Measurements from ENCODE around the gene SCTR. TPM values are rescaled to one million over a fixed set of nuclear protein-coding genes. Genes with fewer than 3 reads are reported as not detected.

The SCTR gene
- total and polyA plus RNA-seq, 2 of the 13 experiments (the other 11 are each of a cell fraction or from before 2014, with no cell fraction given), result not detected

DNA sequence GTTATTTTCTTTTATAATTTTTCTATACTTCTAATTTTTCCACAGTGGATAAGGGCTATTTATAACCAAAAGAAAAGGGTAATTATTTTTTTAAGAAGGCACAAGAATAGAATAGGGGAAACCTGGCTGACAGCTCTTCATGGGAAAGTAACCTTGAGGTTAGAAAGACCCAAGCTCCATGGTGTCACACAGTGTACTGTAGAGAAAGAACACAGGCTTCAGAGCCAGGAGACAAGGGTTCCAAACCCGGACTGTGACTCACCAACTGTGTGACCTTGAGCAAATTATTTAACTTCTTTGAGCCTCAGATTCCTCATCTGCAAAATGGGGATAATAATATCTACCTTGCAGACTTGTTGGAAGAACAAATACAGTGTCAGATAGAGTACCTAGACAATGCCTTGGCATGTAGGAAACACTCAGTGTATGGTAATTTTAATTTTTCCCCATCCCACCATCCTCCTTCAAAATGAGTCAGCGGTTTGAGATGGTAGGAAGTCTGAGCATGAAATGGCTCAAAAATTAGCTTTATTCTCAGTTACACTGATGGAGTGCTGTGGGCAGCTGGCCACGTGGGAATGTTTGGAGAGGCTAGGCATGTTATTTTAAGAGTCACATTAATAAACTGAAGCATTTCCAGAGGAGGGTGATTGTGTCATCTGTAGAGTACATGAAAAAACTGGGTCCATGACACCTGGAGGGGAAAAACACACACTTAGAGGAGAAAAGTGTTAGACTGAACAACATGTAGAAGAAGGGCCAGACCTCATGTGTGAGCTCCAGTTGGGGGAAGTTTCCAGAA, 55.9 kb downstream of the SCTR start:
- no peaks in the 10 kb centered on the region for H3K79me2 ChIP-seq (ENCODE audit: insufficient read depth, low read length)
- H3K27me3 ChIP-seq (ENCODE audit: control insufficient read depth in 1 of 2, insufficient read depth in 2 of 2, low read length in 2 of 2), result peaks cover 2 to 40% of the 10 kb centered on the region in 2 experiments; a peak in 4 of 5 replicates
- no peak overlapping the region for H3K4me3 ChIP-seq (replicated peaks in 1 of 3; ENCODE audit: insufficient read depth in 1 of 3, low read depth in 2 of 3, low read length in 3 of 3)
- intact Hi-C loops (cut with micrococcal nuclease; ENCODE audit: unreplicated experiment), result no loop called here
- whole genome bisulfite sequencing (ENCODE audit: low lambda C conversion rate), result 36% methylated on average over 3 of the region's 3 CpGs
- H3K36me3 ChIP-seq (replicated peaks in 1 of 2; ENCODE audit: control insufficient read depth in 1 of 2, insufficient read depth in 2 of 2, low read length in 2 of 2), result no peaks in the 10 kb centered on the region
- TF ChIP-seq, protein P1, sequence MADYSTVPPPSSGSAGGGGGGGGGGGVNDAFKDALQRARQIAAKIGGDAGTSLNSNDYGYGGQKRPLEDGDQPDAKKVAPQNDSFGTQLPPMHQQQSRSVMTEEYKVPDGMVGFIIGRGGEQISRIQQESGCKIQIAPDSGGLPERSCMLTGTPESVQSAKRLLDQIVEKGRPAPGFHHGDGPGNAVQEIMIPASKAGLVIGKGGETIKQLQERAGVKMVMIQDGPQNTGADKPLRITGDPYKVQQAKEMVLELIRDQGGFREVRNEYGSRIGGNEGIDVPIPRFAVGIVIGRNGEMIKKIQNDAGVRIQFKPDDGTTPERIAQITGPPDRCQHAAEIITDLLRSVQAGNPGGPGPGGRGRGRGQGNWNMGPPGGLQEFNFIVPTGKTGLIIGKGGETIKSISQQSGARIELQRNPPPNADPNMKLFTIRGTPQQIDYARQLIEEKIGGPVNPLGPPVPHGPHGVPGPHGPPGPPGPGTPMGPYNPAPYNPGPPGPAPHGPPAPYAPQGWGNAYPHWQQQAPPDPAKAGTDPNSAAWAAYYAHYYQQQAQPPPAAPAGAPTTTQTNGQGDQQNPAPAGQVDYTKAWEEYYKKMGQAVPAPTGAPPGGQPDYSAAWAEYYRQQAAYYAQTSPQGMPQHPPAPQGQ (CRISPR knock-in tag; IDR thresholded peaks at IDR 0.05; ENCODE audit: borderline replicate concordance), result no peak
- TF ChIP-seq NCOR1 (IDR thresholded peaks at IDR 0.05; ENCODE audit: borderline replicate concordance, low read length) (no peak), ZNF629 (CRISPR knock-in tag; conservative IDR thresholded peaks at IDR 0.05) (peak; percentile 85), FOSL2 (CRISPR knock-in tag; IDR thresholded peaks at IDR 0.05) (peak; percentile 45), ISL2 (CRISPR knock-in tag; IDR thresholded peaks at IDR 0.05) (no peak), POLR2AphosphoS2 (IDR thresholded peaks at IDR 0.05; ENCODE audit: low read depth, low read length) (no peak), ZMYM3 (CRISPR knock-in tag; IDR thresholded peaks at IDR 0.05) (0 out of 2 replicates have a peak, but pooled peaks have one; percentile 16), KDM1A (CRISPR knock-in tag; IDR thresholded peaks at IDR 0.05) (0 out of 2 replicates have a peak, but pooled peaks have one; percentile 30)
- TF ChIP-seq, protein P2, sequence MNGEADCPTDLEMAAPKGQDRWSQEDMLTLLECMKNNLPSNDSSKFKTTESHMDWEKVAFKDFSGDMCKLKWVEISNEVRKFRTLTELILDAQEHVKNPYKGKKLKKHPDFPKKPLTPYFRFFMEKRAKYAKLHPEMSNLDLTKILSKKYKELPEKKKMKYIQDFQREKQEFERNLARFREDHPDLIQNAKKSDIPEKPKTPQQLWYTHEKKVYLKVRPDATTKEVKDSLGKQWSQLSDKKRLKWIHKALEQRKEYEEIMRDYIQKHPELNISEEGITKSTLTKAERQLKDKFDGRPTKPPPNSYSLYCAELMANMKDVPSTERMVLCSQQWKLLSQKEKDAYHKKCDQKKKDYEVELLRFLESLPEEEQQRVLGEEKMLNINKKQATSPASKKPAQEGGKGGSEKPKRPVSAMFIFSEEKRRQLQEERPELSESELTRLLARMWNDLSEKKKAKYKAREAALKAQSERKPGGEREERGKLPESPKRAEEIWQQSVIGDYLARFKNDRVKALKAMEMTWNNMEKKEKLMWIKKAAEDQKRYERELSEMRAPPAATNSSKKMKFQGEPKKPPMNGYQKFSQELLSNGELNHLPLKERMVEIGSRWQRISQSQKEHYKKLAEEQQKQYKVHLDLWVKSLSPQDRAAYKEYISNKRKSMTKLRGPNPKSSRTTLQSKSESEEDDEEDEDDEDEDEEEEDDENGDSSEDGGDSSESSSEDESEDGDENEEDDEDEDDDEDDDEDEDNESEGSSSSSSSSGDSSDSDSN (CRISPR knock-in tag; IDR thresholded peaks at IDR 0.05), result peak; percentile 7; the same call in 1 of the 2 replicates
- CTCF ChIA-PET (ENCODE audit: low intra/inter-chr PET ratio, low total read pairs), result no interaction called here
- ATAC-seq (no peak), DNase-seq (ENCODE audit: low spot score) (no peak), FAIRE-seq (no peak)
- H3K9me3 ChIP-seq (ENCODE audit: low read length), result no peaks in the 10 kb centered on the region
- BruUV-seq (replicated peaks), result no TSS peak
- no peak overlapping the region for H3K4me2 ChIP-seq (ENCODE audit: low read depth, low read length)
- H3K4me1 ChIP-seq (ENCODE audit: insufficient read depth, low read length), result peaks cover 53% of the 10 kb centered on the region
- no peaks in the 10 kb centered on the region for H4K20me1 ChIP-seq (ENCODE audit: insufficient read depth, low read length)
- no peak overlapping the region for H2AFZ ChIP-seq (ENCODE audit: low read length)
- in situ Hi-C loops (cut with HindIII; ENCODE audit: extremely low pct_ligation_motif_present, low pct_unique_long_range_greater_than_20kb), result no loop called here
- POLR2A ChIA-PET, result no interaction called here
- H3K27ac ChIP-seq (ENCODE audit: extremely low read length, insufficient read depth, low read length), result no peak overlapping the region
- H3K9ac ChIP-seq (ENCODE audit: insufficient read depth, low read depth, low read length), result no peak overlapping the region
